Gastrocnemius medialis (tissue), 4 donors: Measurements from ENCODE around the gene NGEF. TPM values are rescaled to one million over a fixed set of nuclear protein-coding genes. Genes with fewer than 3 reads are reported as not detected.

ENCODE experiments used
- ATAC-seq, 2 donors: fragments of 150-250 bp; one replicate each; pipeline ENCODE4 v1.9.1; 2016
- DNase-seq, 2 donors: peaks; one replicate each; pipeline ENCODE4 v3.0.0-alpha.2; 2019
- H3K27ac ChIP-seq, 4 donors: fragments of 200-600 bp; sonication (generic); 1 replicate in 1 of 4; 2 replicates in 3 of 4; pipeline ENCODE4 v1.5.1; 2016 to 2018; ENCODE audit warnings: mild to moderate bottlenecking in 2 of 4, moderate library complexity in 1 of 4
- H3K27me3 ChIP-seq, 3 donors: fragments of 200-600 bp; sonication (generic) in 2 of 3; 1 replicate in 1 of 3; 2 replicates in 2 of 3; pipeline versions ENCODE4 v1.5.1 to v1.6.0; 2016 to 2019; ENCODE audit warnings: mild to moderate bottlenecking in 1 of 3, moderate library complexity in 1 of 3
- H3K36me3 ChIP-seq, 2 donors: fragments of 200-600 bp; sonication (generic) in 1 of 2; one replicate each; pipeline ENCODE4 v1.5.1; 2017 to 2018
- H3K4me1 ChIP-seq, 2 donors: fragments of 200-600 bp; sonication (generic) in 1 of 2; one replicate each; pipeline ENCODE4 v1.5.1; 2016 to 2017; ENCODE audit warnings: mild to moderate bottlenecking in 2 of 2
- H3K4me3 ChIP-seq, 4 donors: fragments of 200-600 bp; sonication (generic) in 3 of 4; 1 replicate in 1 of 4; 2 replicates in 3 of 4; pipeline ENCODE4 v1.5.1; 2016 to 2019; ENCODE audit warnings: mild to moderate bottlenecking in 2 of 4
- H3K9me3 ChIP-seq, 3 donors: fragments of 200-600 bp; sonication (generic) in 2 of 3; 1 replicate in 1 of 3; 2 replicates in 2 of 3; pipeline ENCODE4 v1.5.1; 2016 to 2019
- CTCF ChIP-seq, 5 experiments: fragments of 450-650 bp in 3 of 5; fragments of 200-600 bp in 2 of 5; sonication (generic) in 2 of 5; IDR thresholded peaks in 4 of 5; conservative IDR thresholded peaks in 1 of 5; 1 replicate in 4 of 5; 2 replicates in 1 of 5; pipeline ENCODE4 v1.5.1; 2016 to 2019; ENCODE audit warnings: antibody characterized with exemption in 5 of 5, mild to moderate bottlenecking in 3 of 5, moderate library complexity in 3 of 5
- POLR2A ChIP-seq, 2 donors: fragments of 450-650 bp; IDR thresholded peaks; one replicate each; pipeline ENCODE4 v1.6.1; 2017; ENCODE audit warnings: antibody characterized with exemption in 2 of 2, mild to moderate bottlenecking in 2 of 2, moderate library complexity in 2 of 2
- in situ Hi-C, 4 donors: fragments of 200-750 bp; cut with MboI; loops; one replicate each; pipeline versions ENCODE4 v1.15.0 to v1.8.0; 2017; ENCODE audit warnings: low sequenced_read_pairs in 4 of 4
- intact Hi-C: fragments of 100-400 bp; cut with DNase I; formaldehyde crosslinking; loops from one replicate; pipeline ENCODE4 v1.15.1; 2023; ENCODE audit warnings: low total_unique reads
- total RNA-seq, 4 donors: library from RNA; depleted of rRNA; stranded (reverse); fragments of >200 nt; gene quantifications; one replicate each; pipeline versions ENCODE4 v1.1.0 to v1.2.3, GENCODE V29; 2016

NGEF gene
- total RNA-seq, 4 donors from 2014 or later = 0.66 to 1.5 (median 0.84) TPM; not detected in 1

DNA sequence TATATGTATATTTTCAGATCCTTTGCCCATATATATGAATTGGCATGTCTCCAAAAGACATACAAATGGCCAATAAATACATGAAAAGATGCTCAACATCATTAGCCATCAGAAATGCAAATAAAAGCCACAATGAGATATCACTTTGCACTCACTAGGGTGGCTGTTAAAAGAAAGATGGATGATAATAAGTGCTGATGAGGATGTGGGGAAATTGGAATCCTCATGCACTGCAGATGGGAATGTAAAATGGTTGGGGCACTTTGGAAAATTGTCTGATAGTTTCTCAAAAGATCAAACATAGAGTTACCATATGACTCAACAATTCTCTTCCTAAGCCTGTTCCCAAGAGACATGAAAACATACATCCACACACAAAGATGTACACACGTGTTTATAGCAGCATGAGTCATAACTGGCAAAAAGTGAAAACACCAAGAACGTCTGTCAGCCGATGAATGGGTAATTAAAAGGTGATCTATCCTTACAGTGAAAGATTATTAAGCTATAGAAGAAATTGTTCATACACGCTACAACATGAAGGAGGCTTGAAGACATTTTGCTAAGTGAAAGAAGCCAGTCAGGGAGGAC is 19.7 kb downstream of the NGEF start:
- no peak overlapping the region for H3K4me3 ChIP-seq
- H3K4me1 ChIP-seq = no peaks in the 10 kb centered on the region
- no peaks in the 10 kb centered on the region for H3K36me3 ChIP-seq
- H3K9me3 ChIP-seq = no peaks in the 10 kb centered on the region
- in situ Hi-C loops = no loop called here
- DNase-seq = no peak
- no peak overlapping the region for H3K27ac ChIP-seq
- no peaks in the 10 kb centered on the region for H3K27me3 ChIP-seq
- TF ChIP-seq CTCF (IDR thresholded peaks at IDR 0.05 in 4 of 5, conservative IDR thresholded peaks at IDR 0.05 in 1 of 5) = no peak
- TF ChIP-seq POLR2A (IDR thresholded peaks at IDR 0.05) = no peak
- intact Hi-C loops = no loop called here
- ATAC-seq = no peak

DNA sequence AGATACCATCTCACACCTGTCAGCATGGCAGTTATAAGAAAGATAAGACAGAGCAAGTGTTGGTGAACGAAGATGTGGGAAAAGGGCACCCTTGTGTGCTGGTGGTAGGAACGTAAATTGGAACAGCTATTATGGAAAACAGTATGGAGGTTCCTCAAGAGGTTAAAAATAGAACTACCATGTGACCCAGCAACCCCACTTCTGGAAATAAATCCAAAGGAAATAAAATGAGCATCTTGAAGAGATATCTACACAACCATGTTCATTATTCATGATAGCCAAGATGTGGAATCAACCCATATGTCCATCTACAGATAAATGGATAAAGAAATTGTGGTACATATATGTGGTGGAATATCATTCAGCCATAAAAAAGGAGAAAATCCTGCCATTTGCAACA is 26.9 kb downstream of the NGEF start:
- in situ Hi-C loops = no loop called here
- Histone ChIP-seq H3K4me1 (no peaks in the 10 kb centered on the region), H3K36me3 (no peaks in the 10 kb centered on the region), H3K27me3 (peaks cover 0 to 2% (median 0%) of the 10 kb centered on the region in 3 donors), H3K4me3 (no peak overlapping the region), H3K27ac (no peak overlapping the region), H3K9me3 (no peaks in the 10 kb centered on the region)
- intact Hi-C loops = no loop called here
- DNase-seq (no peak), ATAC-seq (no peak)
- TF ChIP-seq POLR2A (IDR thresholded peaks at IDR 0.05) (no peak), CTCF (IDR thresholded peaks at IDR 0.05 in 4 of 5, conservative IDR thresholded peaks at IDR 0.05 in 1 of 5) (no peak)

GRCh38 chr2:232984451-232985207 is 28.4 kb downstream of the NGEF start:
- H3K27ac ChIP-seq = no peak overlapping the region
- no peaks in the 10 kb centered on the region for H3K36me3 ChIP-seq
- H3K4me3 ChIP-seq = no peak overlapping the region
- TF ChIP-seq CTCF (IDR thresholded peaks at IDR 0.05 in 4 of 5, conservative IDR thresholded peaks at IDR 0.05 in 1 of 5) (no peak), POLR2A (IDR thresholded peaks at IDR 0.05) (no peak)
- no peaks in the 10 kb centered on the region for H3K9me3 ChIP-seq
- intact Hi-C loops = no loop called here
- no peak for ATAC-seq
- in situ Hi-C loops = no loop called here
- H3K27me3 ChIP-seq = peaks cover 0 to 2% (median 2%) of the 10 kb centered on the region in 3 donors
- no peak for DNase-seq
- H3K4me1 ChIP-seq = no peaks in the 10 kb centered on the region

- Histone ChIP-seq H3K27me3 (peaks cover 0 to 2% (median 2%) of the 10 kb centered on the region in 3 donors), H3K27ac (no peak overlapping the region), H3K9me3 (no peaks in the 10 kb centered on the region), H3K36me3 (no peaks in the 10 kb centered on the region), H3K4me1 (no peaks in the 10 kb centered on the region), H3K4me3 (no peak overlapping the region)
- DNase-seq (no peak), ATAC-seq (no peak)
- in situ Hi-C loops (no loop called here), intact Hi-C loops (no loop called here)
- no peak for TF ChIP-seq CTCF (IDR thresholded peaks at IDR 0.05 in 4 of 5, conservative IDR thresholded peaks at IDR 0.05 in 1 of 5)
- TF ChIP-seq POLR2A (IDR thresholded peaks at IDR 0.05) = no peak
These were observed 29.4 kb downstream of the NGEF start for GRCh38 chr2:232983669-232984140.
